ENCODE results near the gene STK33. TPM values are rescaled to one million over a fixed set of nuclear protein-coding genes. Genes with fewer than 3 reads are reported as not detected.
"Not testable (repeated sequence)": the region's sequence is repeated elsewhere in the genome, so short reads cannot be mapped to it uniquely, and the experiment has no call there.

Gene STK33
- total RNA-seq, 1 experiment from 2014 or later, result 10.9 TPM

- Histone ChIP-seq H3K36me3 (ENCODE audit: control insufficient read depth in 1 of 2, insufficient read depth in 2 of 2, low read length in 2 of 2) (no peaks in the 10 kb centered on the region), H2AFZ (ENCODE audit: low read depth, low read length, poor library complexity, severe bottlenecking) (no peak overlapping the region), H3K27ac (ENCODE audit: low read depth, low read length) (no peak overlapping the region), H4K20me1 (ENCODE audit: insufficient read depth) (no peaks in the 10 kb centered on the region; the same call in 1 of the 2 replicates), H3K27me3 (ENCODE audit: insufficient read depth, low read length) (no peaks in the 10 kb centered on the region), H3K9ac (ENCODE audit: low read length) (no peak overlapping the region), H3K79me2 (ENCODE audit: insufficient read depth, low read length) (no peaks in the 10 kb centered on the region), H3K4me3 (replicated peaks in 1 of 2; ENCODE audit: low read depth in 1 of 2, low read length in 2 of 2) (no peak overlapping the region), H3K4me1 (ENCODE audit: control insufficient read depth in 1 of 2, insufficient read depth in 2 of 2, low read length in 2 of 2) (no peaks in the 10 kb centered on the region), H3K4me2 (ENCODE audit: low read length) (no peak overlapping the region), H3K9me2 (ENCODE audit: insufficient read depth) (no peaks in the 10 kb centered on the region), H3K9me3 (ENCODE audit: control insufficient read depth in 1 of 2, insufficient read depth in 1 of 2, low read depth in 1 of 2, low read length in 2 of 2) (no peaks in the 10 kb centered on the region)
- ChIA-PET CTCF (no interaction called here), POLR2A (no interaction called here), RAD21 (ENCODE audit: low non-redundant PET in 1 of 2, low total read pairs in 2 of 2, uncharacterized antibody in 2 of 2, unreplicated experiment in 2 of 2) (no interaction called here)
- TF ChIP-seq ZFX (IDR thresholded peaks at IDR 0.05), result no peak
- TF ChIP-seq YY1 (IDR thresholded peaks at IDR 0.05; ENCODE audit: extremely low read depth, insufficient replicate concordance, low read depth, low read length), result no peak
- TF ChIP-seq POLR2A (IDR thresholded peaks at IDR 0.05; ENCODE audit: borderline replicate concordance, extremely low read depth, insufficient read depth, insufficient read length), result no peak
- DNase-seq (ENCODE audit: low read depth, low spot score) (no peak), ATAC-seq (no peak)
- BruUV-seq (replicated peaks), result no TSS peak
- intact Hi-C loops (cut with micrococcal nuclease), result no loop called here
These were observed 116.9 kb downstream of the STK33 start for GRCh38 chr11:8477151-8477550.

- H3K4me3 ChIP-seq (replicated peaks in 1 of 2; ENCODE audit: low read depth in 1 of 2, low read length in 2 of 2); H3K9me3 ChIP-seq (ENCODE audit: control insufficient read depth in 1 of 2, insufficient read depth in 1 of 2, low read depth in 1 of 2, low read length in 2 of 2); H3K9me2 ChIP-seq (ENCODE audit: insufficient read depth); H3K36me3 ChIP-seq (ENCODE audit: control insufficient read depth in 1 of 2, insufficient read depth in 2 of 2, low read length in 2 of 2); H3K79me2 ChIP-seq (ENCODE audit: insufficient read depth, low read length); H3K27me3 ChIP-seq (ENCODE audit: insufficient read depth, low read length); H3K4me1 ChIP-seq (ENCODE audit: control insufficient read depth in 1 of 2, insufficient read depth in 2 of 2, low read length in 2 of 2); H4K20me1 ChIP-seq (ENCODE audit: insufficient read depth); POLR2A ChIA-PET; DNase-seq (ENCODE audit: low read depth, low spot score); intact Hi-C loops (cut with micrococcal nuclease); H2AFZ ChIP-seq (ENCODE audit: low read depth, low read length, poor library complexity, severe bottlenecking); H3K9ac ChIP-seq (ENCODE audit: low read length); RAD21 ChIA-PET (ENCODE audit: low non-redundant PET in 1 of 2, low total read pairs in 2 of 2, uncharacterized antibody in 2 of 2, unreplicated experiment in 2 of 2); BruUV-seq (replicated peaks); H3K4me2 ChIP-seq (ENCODE audit: low read length); H3K27ac ChIP-seq (ENCODE audit: low read depth, low read length); CTCF ChIA-PET; ATAC-seq: not testable (repeated sequence)
These were observed 126.2 kb downstream of the STK33 start for GRCh38 chr11:8467806-8468205.

- H3K4me3 ChIP-seq (replicated peaks in 1 of 2; ENCODE audit: low read depth in 1 of 2, low read length in 2 of 2); H3K9ac ChIP-seq (ENCODE audit: low read length); H3K9me2 ChIP-seq (ENCODE audit: insufficient read depth); H3K4me2 ChIP-seq (ENCODE audit: low read length); ATAC-seq; H2AFZ ChIP-seq (ENCODE audit: low read depth, low read length, poor library complexity, severe bottlenecking); H3K27me3 ChIP-seq (ENCODE audit: insufficient read depth, low read length); BruUV-seq (replicated peaks); DNase-seq (ENCODE audit: low read depth, low spot score); H3K36me3 ChIP-seq (ENCODE audit: control insufficient read depth in 1 of 2, insufficient read depth in 2 of 2, low read length in 2 of 2); intact Hi-C loops (cut with micrococcal nuclease); POLR2A ChIA-PET; RAD21 ChIA-PET (ENCODE audit: low non-redundant PET in 1 of 2, low total read pairs in 2 of 2, uncharacterized antibody in 2 of 2, unreplicated experiment in 2 of 2); H4K20me1 ChIP-seq (ENCODE audit: insufficient read depth); H3K79me2 ChIP-seq (ENCODE audit: insufficient read depth, low read length); CTCF ChIA-PET; H3K4me1 ChIP-seq (ENCODE audit: control insufficient read depth in 1 of 2, insufficient read depth in 2 of 2, low read length in 2 of 2); H3K27ac ChIP-seq (ENCODE audit: low read depth, low read length); H3K9me3 ChIP-seq (ENCODE audit: control insufficient read depth in 1 of 2, insufficient read depth in 1 of 2, low read depth in 1 of 2, low read length in 2 of 2): not testable (repeated sequence)
These were observed 126.7 kb downstream of the STK33 start for GRCh38 chr11:8467356-8467755.

GRCh38 chr11:8466884-8467283, 127.1 kb downstream of the STK33 start:
- DNase-seq (ENCODE audit: low read depth, low spot score); H3K4me2 ChIP-seq (ENCODE audit: low read length); POLR2A ChIA-PET; BruUV-seq (replicated peaks); RAD21 ChIA-PET (ENCODE audit: low non-redundant PET in 1 of 2, low total read pairs in 2 of 2, uncharacterized antibody in 2 of 2, unreplicated experiment in 2 of 2); ATAC-seq; H3K9me3 ChIP-seq (ENCODE audit: control insufficient read depth in 1 of 2, insufficient read depth in 1 of 2, low read depth in 1 of 2, low read length in 2 of 2); H3K36me3 ChIP-seq (ENCODE audit: control insufficient read depth in 1 of 2, insufficient read depth in 2 of 2, low read length in 2 of 2); H3K27me3 ChIP-seq (ENCODE audit: insufficient read depth, low read length); H3K4me3 ChIP-seq (replicated peaks in 1 of 2; ENCODE audit: low read depth in 1 of 2, low read length in 2 of 2); intact Hi-C loops (cut with micrococcal nuclease); CTCF ChIA-PET; H3K4me1 ChIP-seq (ENCODE audit: control insufficient read depth in 1 of 2, insufficient read depth in 2 of 2, low read length in 2 of 2); H4K20me1 ChIP-seq (ENCODE audit: insufficient read depth); H3K9me2 ChIP-seq (ENCODE audit: insufficient read depth); H2AFZ ChIP-seq (ENCODE audit: low read depth, low read length, poor library complexity, severe bottlenecking); H3K79me2 ChIP-seq (ENCODE audit: insufficient read depth, low read length); H3K27ac ChIP-seq (ENCODE audit: low read depth, low read length); H3K9ac ChIP-seq (ENCODE audit: low read length): not testable (repeated sequence)
